Stimulated activated CD4-positive, alpha-beta T cell treated with anti-CD3 and anti-CD28 coated beads, Interleukin-1b, Interleukin-23, amount 100 ng/mL, for 1 hour (primary cell): ENCODE results near the gene PELI3.

Experiments used
- DNase-seq, 2 donors: peaks; one replicate each; pipeline ENCODE4 v3.0.0-alpha.2; 2020; ENCODE audit warnings: low read depth in 2 of 2

Gene PELI3

GRCh38 chr11:66505276-66505816 is 38.6 kb downstream of the PELI3 start:
- DNase-seq: no peak

DNA sequence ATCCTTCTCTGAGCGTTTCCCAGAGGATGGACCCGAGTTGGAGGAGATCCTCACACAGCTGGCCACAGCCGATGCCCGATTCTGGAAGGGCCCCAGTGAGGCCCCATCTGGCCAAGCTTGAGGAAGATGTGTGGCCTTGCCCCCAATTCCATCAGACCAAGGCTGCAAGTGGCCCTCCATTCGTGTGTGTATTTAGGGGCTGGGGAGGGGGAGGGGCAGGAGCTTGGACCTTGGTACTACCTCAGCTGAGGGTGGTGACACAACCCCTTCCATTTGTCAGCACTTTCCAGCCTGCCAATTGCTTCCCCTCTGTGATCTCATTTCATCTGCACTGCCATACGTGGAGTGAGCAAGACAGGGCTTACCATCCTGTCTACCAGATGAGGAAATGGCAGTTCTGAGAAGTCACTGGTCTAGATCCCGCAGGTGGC is 42.4 kb downstream of the PELI3 start:
- no peak for DNase-seq

GRCh38 chr11:66510271-66510989 is 43.7 kb downstream of the PELI3 start, which contains the start of gene BBS1:
BBS1 (plus strand) TSS chr11:66510635; CDS start chr11:66510660, 25 bp downstream.
- peak; percentile 45 to 78 for DNase-seq

DNA sequence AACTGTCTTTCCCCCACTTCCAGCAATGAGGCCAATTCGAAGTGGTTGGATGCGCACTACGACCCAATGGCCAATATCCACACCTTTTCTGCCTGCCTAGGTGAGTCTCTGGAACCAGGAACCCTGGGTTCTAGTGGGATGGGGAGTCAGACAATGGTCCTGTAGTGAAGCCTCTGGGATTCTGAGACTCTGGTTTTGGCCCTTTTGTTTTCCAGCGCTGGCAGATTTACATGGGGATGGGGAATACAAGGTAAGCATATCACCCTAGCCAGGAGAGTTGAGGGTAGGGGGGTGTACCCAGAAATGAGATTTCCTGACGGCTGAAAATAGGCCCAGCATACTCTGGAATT is 44.3 kb downstream of the PELI3 start:
- DNase-seq: no peak

DNA sequence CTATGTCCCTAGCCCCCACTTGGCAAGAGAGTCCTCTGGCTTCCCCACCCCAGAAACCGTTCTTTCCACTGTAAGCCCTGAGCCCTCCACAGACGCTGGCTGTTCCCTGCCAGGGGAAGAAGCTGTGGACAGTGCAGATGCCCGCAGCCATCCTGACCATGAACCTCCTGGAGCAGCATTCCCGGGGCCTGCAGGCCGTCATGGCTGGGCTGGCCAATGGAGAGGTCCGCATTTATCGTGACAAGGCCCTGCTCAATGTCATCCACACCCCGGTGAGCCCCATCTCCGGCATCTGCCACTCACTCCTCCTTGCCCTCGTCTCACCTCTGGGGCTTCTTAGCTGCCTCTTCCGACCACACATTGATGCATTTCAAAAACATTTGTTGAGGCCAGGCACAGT is 56.9 kb downstream of the PELI3 start:
- DNase-seq: no peak

DNA sequence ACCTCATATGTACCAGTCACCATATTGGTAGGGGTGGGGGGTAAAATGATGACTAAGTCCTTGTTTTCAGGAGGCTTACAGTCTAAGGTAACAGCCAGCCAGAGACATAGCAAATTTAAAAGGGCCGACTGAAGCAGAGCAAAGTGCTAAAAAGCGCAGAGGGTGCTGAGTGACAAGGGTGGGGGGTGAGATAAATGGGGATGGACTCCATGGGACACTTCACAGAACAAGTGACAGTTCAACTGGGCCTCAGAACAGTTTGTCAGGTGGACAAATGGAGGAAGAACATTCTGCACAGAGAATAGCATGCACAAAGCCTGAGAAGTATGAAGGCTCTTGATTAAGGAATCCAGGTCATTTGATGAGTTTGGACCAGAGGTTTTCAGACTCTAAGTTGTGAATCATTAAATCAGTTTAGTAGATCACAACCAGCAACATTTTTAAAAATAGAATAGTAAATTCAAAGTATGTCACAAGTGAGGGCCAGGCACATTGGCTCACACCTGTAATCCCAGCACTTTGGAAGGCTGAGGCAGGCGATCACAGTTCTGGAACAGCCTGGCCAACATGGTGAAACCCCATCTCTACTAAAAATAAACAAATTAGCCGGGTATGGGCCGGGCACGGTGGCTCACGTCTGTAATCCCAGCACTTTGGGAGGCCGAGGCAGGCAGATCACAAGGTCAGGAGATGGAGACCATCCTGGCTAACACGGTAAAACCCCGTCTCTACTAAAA is 57.8 kb downstream of the PELI3 start:
- no peak for DNase-seq
